Neural progenitor cell (in vitro differentiated cells): ENCODE data around the gene ADM5.

Source experiments
- EZH2 ChIP-seq: fragments of 200-600 bp; sonication (generic); IDR thresholded peaks from 2 replicates; pipeline ENCODE4 v1.6.1; 2017; ENCODE audit warnings: antibody characterized with exemption, mild to moderate bottlenecking, moderate library complexity
- TF ChIP-seq, protein P1 (sequence below): fragments of 200-600 bp; sonication (generic); IDR thresholded peaks from 2 replicates; pipeline ENCODE4 v1.5.1; 2017; ENCODE audit warnings: antibody characterized with exemption, mild to moderate bottlenecking

DNA sequence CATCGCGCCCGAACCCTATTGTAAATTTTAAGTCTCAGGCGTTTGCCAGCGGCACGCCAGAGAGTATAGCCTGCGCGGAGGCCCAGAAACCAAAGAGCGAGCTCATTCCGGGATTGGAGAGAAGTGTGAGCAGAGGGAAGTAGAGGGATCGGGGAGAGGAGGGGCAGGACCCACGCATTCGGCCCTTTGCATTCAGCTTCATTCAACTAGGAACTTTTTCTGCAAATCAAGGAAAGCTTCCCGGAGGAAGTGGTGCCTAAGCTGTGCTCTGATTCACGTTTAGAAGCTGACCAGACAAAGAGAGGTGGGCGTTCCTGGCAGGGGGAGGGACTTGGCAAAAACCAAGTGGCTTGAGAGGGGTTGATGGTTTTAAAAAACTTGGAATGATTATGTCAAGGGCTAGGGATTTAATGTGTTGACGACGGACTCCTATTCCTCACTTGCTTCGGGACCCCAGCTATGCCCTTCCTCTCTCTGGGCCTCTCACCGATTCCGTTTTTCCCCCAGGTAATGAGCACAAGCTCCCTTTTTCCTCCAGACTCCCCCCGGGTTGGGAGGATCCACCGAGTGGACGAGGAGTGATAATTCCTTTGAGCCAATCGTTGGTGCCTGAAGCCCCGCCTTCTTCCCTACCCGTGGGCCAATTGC, 13.1 kb upstream of the ADM5 start:
- TF ChIP-seq, protein P1, sequence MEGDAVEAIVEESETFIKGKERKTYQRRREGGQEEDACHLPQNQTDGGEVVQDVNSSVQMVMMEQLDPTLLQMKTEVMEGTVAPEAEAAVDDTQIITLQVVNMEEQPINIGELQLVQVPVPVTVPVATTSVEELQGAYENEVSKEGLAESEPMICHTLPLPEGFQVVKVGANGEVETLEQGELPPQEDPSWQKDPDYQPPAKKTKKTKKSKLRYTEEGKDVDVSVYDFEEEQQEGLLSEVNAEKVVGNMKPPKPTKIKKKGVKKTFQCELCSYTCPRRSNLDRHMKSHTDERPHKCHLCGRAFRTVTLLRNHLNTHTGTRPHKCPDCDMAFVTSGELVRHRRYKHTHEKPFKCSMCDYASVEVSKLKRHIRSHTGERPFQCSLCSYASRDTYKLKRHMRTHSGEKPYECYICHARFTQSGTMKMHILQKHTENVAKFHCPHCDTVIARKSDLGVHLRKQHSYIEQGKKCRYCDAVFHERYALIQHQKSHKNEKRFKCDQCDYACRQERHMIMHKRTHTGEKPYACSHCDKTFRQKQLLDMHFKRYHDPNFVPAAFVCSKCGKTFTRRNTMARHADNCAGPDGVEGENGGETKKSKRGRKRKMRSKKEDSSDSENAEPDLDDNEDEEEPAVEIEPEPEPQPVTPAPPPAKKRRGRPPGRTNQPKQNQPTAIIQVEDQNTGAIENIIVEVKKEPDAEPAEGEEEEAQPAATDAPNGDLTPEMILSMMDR: no peak
- no peak for TF ChIP-seq EZH2
